Breast epithelium (tissue), 3 donors: ENCODE data around the gene AAGAB.

ENCODE experiments used
- CTCF ChIP-seq, 3 donors: fragments of 450-650 bp; IDR thresholded peaks; one replicate each; pipeline ENCODE4 v1.5.1; 2016 to 2017; ENCODE audit warnings: antibody characterized with exemption in 3 of 3, mild to moderate bottlenecking in 3 of 3, moderate library complexity in 3 of 3
- POLR2A ChIP-seq: fragments of 450-650 bp; IDR thresholded peaks from one replicate; pipeline ENCODE4 v1.6.1; 2016; ENCODE audit warnings: antibody characterized with exemption, mild to moderate bottlenecking, moderate library complexity

GRCh38 chr15:67225336-67225735, 29.1 kb downstream of the AAGAB start:
- TF ChIP-seq POLR2A (no peak), CTCF (IDR thresholded peaks at IDR 0.05) (no peak)
